Superior temporal gyrus (tissue), 1 donor: ENCODE results near the gene DOCK1.
"Not testable (repeated sequence)": the region's sequence is repeated elsewhere in the genome, so short reads cannot be mapped to it uniquely, and the experiment has no call there.

Source experiments
- DNase-seq: peaks from one replicate; pipeline ENCODE4 v3.0.0-alpha.2; 2016; ENCODE audit errors: extremely low spot score

DOCK1 gene

DNA sequence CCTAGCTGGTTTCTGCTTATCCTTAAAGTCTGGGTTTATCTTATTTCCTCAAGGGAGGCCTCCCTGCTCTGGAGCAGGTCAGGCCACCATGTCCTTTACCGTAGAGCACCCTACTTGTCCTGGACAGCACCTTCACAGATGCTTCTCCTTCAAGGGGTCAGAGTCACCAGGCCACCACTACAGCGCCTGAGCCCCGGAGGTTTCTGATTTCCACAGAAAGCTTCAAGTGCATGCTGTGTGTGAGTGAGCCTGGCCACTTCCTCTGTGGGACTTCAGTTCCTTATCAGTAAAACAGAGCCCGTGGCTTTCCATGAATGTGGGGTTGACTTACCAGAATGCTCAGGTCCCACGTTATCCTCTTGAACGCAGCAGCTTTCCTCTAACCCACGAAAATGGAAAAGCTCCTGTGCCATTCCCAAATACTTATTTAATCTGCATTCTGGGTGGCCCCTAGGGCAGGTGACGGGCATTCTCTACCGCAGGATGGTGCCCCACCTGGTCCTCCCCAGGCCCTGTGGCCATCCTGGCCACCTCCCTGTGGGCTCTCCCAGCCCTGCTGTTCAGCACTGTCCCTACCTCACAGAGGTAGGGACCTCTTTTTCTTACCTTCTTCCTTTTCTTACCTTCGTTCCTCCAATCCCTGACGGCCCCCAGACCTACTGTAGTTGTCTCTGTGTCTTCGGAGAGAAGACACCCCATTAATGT, 1.4 kb upstream of the DOCK1 start:
- DNase-seq = no peak

- DNase-seq = no peak
Observed at GRCh38 chr10:126904516-126904817, 761 bp upstream of the DOCK1 start.

DNA sequence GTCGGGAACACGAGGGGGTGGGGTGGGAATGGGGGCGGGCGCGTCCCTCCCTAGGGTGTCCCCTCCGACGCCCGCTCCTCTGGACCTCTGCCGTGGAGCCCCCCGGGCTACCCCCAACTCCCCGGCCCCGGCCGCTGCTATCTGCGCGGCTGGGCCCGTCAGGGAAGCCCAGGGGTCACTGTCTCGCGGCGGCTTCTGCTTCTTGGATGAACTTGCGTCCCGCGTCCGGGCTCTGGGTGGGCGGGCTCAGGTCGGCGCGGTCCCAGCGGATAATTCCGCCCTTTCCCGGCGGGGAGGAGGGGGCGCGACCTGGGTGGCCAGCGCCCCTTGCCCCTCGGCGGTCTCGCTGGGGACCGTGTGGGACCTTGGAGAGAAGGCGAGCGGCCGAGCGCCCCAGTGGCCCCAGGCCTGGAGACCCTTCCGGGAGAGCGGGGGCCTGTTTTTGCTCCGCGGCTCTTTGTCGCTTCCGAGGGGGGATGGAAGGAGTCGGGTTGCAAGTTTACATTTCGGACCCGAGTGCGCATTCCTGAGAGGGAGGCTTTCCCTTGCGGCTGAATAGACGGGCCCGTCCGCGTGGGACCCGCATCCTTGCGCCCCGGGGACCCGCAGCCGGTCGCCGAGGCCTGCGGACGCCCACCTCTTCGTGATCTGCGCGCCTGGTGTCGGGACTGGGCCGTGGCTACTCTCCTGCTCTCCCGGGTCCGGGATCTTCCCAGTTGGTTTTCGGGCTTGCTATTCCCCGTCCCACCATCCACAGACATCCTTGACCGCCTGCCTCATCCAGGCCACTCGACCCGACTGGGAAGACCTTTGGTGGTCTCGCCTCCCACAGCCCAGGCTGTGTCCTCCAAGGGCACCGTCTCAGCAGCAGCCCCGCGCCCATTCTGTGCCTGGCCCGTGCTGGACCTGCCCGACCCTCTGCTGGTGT, 812 bp downstream of the DOCK1 start:
- DNase-seq = no peak

GRCh38 chr10:126906704-126907422, 1.6 kb downstream of the DOCK1 start:
- no peak for DNase-seq

- no peak for DNase-seq
Observed at GRCh38 chr10:126907423-126907970, 2.3 kb downstream of the DOCK1 start.

DNA sequence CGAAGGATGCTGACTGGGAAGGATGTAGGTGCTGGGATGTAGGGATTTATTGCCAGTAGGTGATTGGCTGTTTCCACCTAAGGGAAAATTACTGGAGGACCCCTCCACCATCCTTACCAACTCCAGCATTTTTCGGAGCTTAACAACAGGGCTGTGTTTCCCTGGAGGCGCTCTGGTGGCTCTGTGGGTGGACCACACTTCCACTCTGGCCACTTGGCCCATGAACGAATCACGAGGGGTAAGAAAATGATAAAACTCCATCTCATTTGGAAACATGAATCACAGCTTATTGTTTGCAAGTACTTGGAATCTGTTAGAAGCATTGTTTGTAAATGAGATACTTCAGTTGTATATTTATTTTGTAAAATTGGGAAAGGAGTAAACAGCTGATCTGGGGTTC, 3.0 kb downstream of the DOCK1 start:
- peak; percentile 56 for DNase-seq

GRCh38 chr10:126908729-126909128, 3.5 kb downstream of the DOCK1 start:
- DNase-seq = no peak

DNA sequence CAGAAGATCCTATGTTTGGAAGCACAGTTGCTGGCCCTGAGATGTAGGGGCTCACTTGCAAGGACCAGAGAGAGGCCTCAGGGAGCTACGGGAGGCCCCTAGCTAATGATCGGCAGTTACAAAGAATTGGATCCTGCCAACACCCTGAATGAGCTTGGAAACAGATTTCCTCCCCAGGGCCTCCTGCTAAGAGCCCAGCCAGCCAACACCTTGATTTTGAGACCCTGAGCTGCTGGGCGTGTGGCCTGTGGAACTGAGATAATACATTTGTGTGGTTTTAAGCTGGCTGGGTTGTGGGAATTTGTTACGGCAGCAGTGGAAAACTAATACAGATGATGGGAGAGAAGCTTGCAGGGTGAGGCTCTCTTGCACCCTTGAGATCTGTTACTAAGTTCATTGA, 3.9 kb downstream of the DOCK1 start:
- no peak for DNase-seq

GRCh38 chr10:126910196-126910595, 5.0 kb downstream of the DOCK1 start:
- no peak for DNase-seq

- DNase-seq = no peak
Observed at GRCh38 chr10:126910798-126911197, 5.6 kb downstream of the DOCK1 start.

DNA sequence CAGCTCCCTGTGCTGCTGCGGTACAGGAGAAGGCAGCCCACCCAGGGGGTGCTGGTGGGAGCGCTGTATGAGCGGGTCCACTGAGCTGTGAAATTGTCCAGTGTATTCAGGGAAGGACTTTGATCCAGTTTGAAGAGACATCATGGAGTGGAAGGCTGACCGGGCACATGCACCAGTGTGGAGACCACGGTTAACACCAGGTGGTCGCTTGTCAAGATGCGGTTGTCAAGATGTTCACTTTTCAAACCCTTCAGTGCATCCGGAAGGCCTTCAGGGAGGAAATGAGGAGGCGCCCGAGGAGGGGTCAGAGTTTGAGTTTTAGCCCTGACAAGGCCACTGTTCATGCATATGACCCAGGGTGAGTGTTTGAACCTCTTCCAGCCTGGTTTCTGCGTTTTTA, 6.1 kb downstream of the DOCK1 start:
- no peak for DNase-seq

- DNase-seq = no peak
Observed at GRCh38 chr10:126913316-126913715, 8.1 kb downstream of the DOCK1 start.

DNA sequence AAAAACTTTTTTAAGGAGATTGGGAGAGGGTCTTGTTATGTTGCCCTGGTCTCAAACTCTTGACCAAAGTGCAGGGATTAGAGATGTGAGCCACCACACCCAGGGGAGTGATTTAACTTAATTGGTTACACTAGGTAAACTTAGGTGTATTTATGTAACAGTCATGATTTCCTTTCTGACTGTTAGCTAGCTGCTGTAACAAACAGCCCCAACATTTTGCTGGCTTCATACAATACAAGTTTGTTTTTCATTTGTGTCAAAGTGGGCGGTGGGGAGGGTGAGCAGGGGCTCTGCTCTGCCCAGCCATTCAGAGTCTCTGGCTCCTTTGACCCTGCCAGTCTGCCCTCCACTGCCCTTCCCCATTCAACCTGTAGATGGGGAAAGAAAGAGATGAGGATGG, 9.3 kb downstream of the DOCK1 start:
- DNase-seq = no peak

GRCh38 chr10:126916952-126917351, 11.7 kb downstream of the DOCK1 start:
- not testable (repeated sequence) for DNase-seq

GRCh38 chr10:126917375-126917774, 12.1 kb downstream of the DOCK1 start:
- DNase-seq = no peak

- DNase-seq = no peak
Observed at GRCh38 chr10:126917975-126918908, 13.0 kb downstream of the DOCK1 start.

DNA sequence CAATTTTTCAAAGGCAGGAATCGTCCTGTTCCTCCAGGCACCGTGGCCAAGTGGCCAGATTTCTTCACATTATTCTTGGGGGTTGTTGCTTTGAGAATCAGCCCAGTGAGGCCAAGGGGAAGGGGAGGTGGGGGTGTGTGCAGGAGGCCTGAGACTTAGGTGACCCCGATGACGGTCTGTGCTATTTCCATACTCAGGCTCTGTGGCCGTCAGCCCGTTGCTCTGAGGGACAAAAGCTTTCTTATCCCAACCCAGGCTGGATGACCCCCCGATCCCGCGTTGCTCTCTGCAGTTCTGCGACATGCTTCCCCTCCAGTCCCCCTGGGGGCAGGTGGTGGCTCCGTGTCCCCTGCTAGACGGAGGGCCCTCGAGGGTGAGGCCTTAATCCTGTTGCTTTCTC, 14.2 kb downstream of the DOCK1 start:
- no peak for DNase-seq

GRCh38 chr10:126921162-126921561, 15.9 kb downstream of the DOCK1 start:
- no peak for DNase-seq

- no peak for DNase-seq
Observed at GRCh38 chr10:126921974-126922525, 16.8 kb downstream of the DOCK1 start.

GRCh38 chr10:126924180-126924914, 19.1 kb downstream of the DOCK1 start:
- DNase-seq = no peak
